Large intestine (tissue), 12 donors: ENCODE results near the gene NXN. TPM values are rescaled to one million over a fixed set of nuclear protein-coding genes. Genes with fewer than 3 reads are reported as not detected.

Experiments
- DNase-seq, 2 donors: peaks; one replicate each; pipeline versions ENCODE4 v3.0.0 to v3.0.0-alpha.2; 2013
- H3K27ac ChIP-seq: one replicate; pipeline ENCODE4 v1.5.1; 2013; ENCODE audit warnings: low read length
- H3K27me3 ChIP-seq: 2 replicates; pipeline ENCODE4 v1.6.1; 2013; ENCODE audit warnings: low read length; ENCODE audit not compliant: control insufficient read depth, insufficient read depth
- H3K36me3 ChIP-seq: 2 replicates; pipeline ENCODE4 v1.6.1; 2013; ENCODE audit warnings: low read length; ENCODE audit not compliant: control insufficient read depth, insufficient read depth
- H3K4me1 ChIP-seq: one replicate; pipeline ENCODE4 v1.6.1; 2013; ENCODE audit warnings: low read length; ENCODE audit not compliant: control insufficient read depth, insufficient read depth
- H3K4me3 ChIP-seq: one replicate; pipeline ENCODE4 v1.5.1; 2013; ENCODE audit warnings: low read length
- H3K9me3 ChIP-seq: one replicate; pipeline ENCODE4 v1.6.1; 2013; ENCODE audit warnings: mild to moderate bottlenecking, low read depth, low read length, moderate library complexity; ENCODE audit not compliant: control insufficient read depth
- WGBS: methylation state at CpG from one replicate; pipeline ENCODE4 v1.1.5; 2013; ENCODE audit warnings: low lambda C conversion rate; ENCODE audit not compliant: insufficient coverage; 5-methylcytosine and 5-hydroxymethylcytosine counted together
- long read RNA-seq, 11 donors: transcript quantifications; one replicate each; lab custom pipeline, GENCODE V29; 2026
- polyA plus RNA-seq: library from polyadenylated mRNA; unstranded; fragments of 120-200 nt; gene quantifications from one replicate; pipeline ENCODE4 v1.2.1, GENCODE V29; 2013

The NXN gene
- 22.3 TPM for polyA plus RNA-seq
- long read RNA-seq, donor 1, partial matches to known transcripts: 0 of 4 reads
- long read RNA-seq, donor 1, other reads (novel, unspliced or antisense): 0 of 4 reads
- long read RNA-seq, donor 2, transcript NXN-201 (8 exons, 3,036 nt): major isoform, 10 of 12 reads
- long read RNA-seq, donor 2, partial matches to known transcripts: 0 of 12 reads
- long read RNA-seq, donor 2, other reads (novel, unspliced or antisense): 0 of 12 reads
- long read RNA-seq, donor 3: 0 reads
- long read RNA-seq, donor 4: 0 reads
- long read RNA-seq, donor 5, transcript NXN-201 (8 exons, 3,036 nt): major isoform, 6 of 6 reads
- long read RNA-seq, donor 5, partial matches to known transcripts: 0 of 6 reads
- long read RNA-seq, donor 5, other reads (novel, unspliced or antisense): 0 of 6 reads
- long read RNA-seq, donor 6, transcript NXN-201 (8 exons, 3,036 nt): major isoform, 7 of 8 reads
- long read RNA-seq, donor 6, partial matches to known transcripts: 0 of 8 reads
- long read RNA-seq, donor 6, other reads (novel, unspliced or antisense): 0 of 8 reads
- long read RNA-seq, donor 7, transcript NXN-201 (8 exons, 3,036 nt): major isoform, 8 of 10 reads
- long read RNA-seq, donor 7, partial matches to known transcripts: 0 of 10 reads
- long read RNA-seq, donor 7, other reads (novel, unspliced or antisense): 0 of 10 reads
- long read RNA-seq, donor 8, transcript NXN-201 (8 exons, 3,036 nt): major isoform, 7 of 9 reads
- long read RNA-seq, donor 8, partial matches to known transcripts: 0 of 9 reads
- long read RNA-seq, donor 8, other reads (novel, unspliced or antisense): 0 of 9 reads
- long read RNA-seq, donor 9, partial matches to known transcripts: 0 of 2 reads
- long read RNA-seq, donor 9, other reads (novel, unspliced or antisense): 0 of 2 reads
- long read RNA-seq, donor 10, transcript NXN-201 (8 exons, 3,036 nt): major isoform, 5 of 6 reads
- long read RNA-seq, donor 10, partial matches to known transcripts: 0 of 6 reads
- long read RNA-seq, donor 10, other reads (novel, unspliced or antisense): 0 of 6 reads
- long read RNA-seq, donor 11, partial matches to known transcripts: 18 of 22 reads
- long read RNA-seq, donor 11, other reads (novel, unspliced or antisense): 0 of 22 reads

DNA sequence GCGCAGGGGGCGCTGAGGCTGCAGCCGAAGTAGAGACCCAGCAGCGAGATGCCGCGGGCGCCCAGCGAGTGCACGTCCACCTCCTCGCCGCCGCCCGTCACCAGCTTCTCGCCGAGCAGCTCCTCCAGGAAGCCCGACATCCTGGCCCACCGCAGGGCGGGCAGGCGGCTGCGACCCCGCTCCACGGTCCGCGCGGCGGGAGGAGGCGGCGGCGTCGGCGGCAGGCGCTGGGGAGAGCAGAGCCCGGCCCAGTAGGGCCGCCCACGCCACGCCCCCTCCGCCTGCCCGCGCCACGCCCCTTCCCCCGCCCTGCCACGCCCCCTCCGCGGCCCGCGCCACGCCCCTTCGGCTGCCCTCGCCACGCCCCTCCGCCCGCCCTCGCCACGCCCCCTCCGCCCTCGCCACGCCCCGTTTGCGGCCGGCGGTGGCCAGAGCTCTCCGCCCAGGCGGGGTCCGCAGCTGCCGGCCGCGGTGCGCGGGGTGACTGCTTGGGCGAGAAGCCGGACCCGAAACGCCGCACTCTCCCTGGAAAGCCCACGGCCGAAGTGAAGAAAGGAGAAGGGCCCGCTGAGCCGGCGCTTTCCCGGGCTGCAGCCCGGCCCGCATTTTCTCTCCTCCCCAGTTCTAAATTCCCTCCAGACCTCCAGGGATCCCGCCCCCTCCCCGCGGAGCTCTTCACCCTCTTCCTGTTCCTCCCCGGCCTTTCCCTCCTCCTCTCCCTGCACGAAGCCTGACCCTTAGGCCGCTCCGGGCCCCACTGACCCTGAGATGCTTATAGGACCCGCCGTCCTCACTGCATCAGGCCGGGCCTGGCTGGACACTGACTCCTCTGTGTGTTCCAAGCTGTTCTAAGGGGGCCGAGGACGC, at the start of gene NXN:
Gene NXN, minus strand, starts transcription at position 238 of the 867 bp plus-strand sequence.
- H3K27me3 ChIP-seq: peaks cover 21% of the 10 kb centered on the region
- peak; percentile 56 to 76 for DNase-seq
- peaks cover 7% of the 10 kb centered on the region for H3K4me1 ChIP-seq
- H3K27ac ChIP-seq: peak within 1 kb of the TSS; percentile 66
- H3K4me3 ChIP-seq: peak within 1 kb of the TSS; percentile 58
- no CpG with 5 or more reads among the region's 94 CpGs for WGBS
- no peaks in the 10 kb centered on the region for H3K36me3 ChIP-seq
- peaks cover 2% of the 10 kb centered on the region for H3K9me3 ChIP-seq

DNA sequence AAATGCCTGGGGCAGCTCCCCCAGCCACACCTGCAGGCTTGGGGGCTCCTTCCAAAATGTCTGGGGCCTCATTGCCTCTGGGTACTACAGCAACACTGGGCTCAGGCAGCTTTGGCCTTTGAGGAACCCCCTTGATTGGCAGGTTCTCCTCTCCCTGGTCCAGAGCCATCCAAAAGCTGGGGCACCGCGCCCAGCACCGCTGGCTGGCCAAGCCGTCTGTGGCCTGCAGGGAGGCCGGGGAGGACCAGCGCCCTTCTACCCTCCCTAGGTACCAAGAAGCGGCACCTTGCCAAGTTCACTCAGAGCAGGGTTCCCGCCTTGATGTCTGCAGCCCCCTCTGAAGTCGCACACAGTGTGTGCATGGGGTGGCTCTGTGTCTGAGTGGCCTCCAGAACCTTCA, 47.5 kb upstream of the NXN start:
- Histone ChIP-seq H3K9me3 (peaks cover 3% of the 10 kb centered on the region), H3K36me3 (peaks cover 36% of the 10 kb centered on the region), H3K4me3 (no peak overlapping the region), H3K4me1 (peaks cover 6% of the 10 kb centered on the region), H3K27me3 (no peaks in the 10 kb centered on the region), H3K27ac (no peak overlapping the region)
- no peak for DNase-seq
- no CpG with 5 or more reads among the region's 9 CpGs for WGBS

DNA sequence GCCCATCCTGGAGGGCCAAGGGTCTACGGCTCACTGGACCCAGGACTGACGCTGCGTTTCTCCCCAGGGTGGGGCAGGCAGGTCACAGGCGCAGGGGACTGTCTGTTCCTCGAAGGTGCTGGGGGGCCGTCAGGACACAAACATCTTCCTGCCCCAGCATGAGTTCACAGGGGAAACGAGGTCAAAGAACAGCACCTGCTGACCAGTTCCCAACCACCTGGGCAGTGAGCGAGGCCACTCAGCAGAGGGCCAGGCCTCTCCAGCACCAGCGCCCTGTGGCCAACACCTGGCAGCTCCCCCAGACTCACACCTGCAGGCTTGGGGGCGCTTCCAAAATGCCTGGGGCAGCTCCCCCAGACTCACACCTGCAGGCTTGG, 47.0 kb upstream of the NXN start:
- Histone ChIP-seq H3K27me3 (no peaks in the 10 kb centered on the region), H3K4me3 (no peak overlapping the region), H3K27ac (no peak overlapping the region), H3K4me1 (peaks cover 4% of the 10 kb centered on the region), H3K9me3 (peaks cover 3% of the 10 kb centered on the region), H3K36me3 (peaks cover 36% of the 10 kb centered on the region)
- no peak for DNase-seq
- no CpG with 5 or more reads among the region's 10 CpGs for WGBS

DNA sequence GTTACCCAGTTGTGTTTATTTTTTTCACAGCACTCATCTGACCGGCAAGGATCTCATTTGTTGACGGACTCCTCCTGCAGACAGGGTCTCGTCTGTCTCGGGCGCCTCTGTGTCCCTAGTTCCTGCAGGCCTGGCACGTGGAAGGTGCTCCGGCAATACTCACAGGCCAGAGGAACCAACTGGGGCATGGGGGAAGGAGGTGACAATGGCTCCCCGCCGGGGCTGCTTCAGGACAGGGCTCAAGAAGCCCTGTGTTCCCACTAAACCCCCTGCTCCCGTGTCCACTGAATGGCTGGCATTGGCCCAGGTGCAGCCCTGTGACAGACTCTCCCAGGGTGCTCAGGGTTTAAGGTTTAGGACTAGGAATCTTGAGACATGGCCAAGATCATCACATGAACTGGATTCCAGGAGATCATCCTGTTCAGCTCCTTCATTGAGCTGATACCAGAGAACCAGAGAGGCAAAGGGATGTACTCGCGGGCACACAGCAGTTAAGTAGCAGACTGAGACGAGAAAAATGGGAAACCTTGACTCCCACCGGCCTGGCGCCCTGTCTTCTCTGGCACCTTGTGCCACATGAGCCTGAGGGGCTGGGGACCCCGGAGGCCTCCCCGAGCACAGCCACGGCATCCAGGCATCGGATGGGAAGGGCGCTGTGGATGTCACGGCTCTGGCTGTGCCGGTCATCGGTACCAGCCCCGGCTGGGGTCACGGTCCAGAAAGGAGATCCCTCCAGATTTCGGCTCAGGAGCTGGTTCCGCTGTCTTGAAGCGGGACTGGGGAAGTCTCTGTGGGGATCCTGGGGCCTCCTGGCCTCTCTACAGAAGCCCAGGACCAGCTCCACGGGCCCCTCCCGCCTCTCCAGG, 46.4 kb upstream of the NXN start:
- WGBS: no CpG with 5 or more reads among the region's 30 CpGs
- Histone ChIP-seq H3K4me1 (peaks cover 4% of the 10 kb centered on the region), H3K27me3 (no peaks in the 10 kb centered on the region), H3K36me3 (peaks cover 33% of the 10 kb centered on the region), H3K4me3 (no peak overlapping the region), H3K9me3 (peaks cover 3% of the 10 kb centered on the region), H3K27ac (no peak overlapping the region)
- DNase-seq: no peak

DNA sequence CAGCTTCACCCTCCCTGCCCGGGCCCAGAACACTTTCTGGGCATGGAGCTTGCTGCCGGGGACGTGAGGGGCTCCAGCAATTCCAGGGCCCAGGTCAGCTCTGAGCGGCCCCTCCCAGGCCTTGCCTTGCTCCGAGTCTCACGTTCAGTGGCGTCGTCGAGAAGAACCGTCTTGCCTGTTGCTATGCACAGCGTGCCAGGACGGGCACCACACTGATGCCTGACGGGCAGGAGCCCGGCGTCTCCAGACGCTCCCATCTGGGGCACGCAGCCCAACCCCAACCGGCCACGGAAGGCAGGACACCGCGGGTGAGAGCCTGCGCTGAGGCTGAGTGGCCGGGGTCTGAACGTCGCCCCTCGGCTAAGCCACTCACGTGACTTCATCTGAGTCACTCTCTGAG, 44.5 kb upstream of the NXN start:
- H3K4me1 ChIP-seq: peaks cover 9% of the 10 kb centered on the region
- peaks cover 3% of the 10 kb centered on the region for H3K9me3 ChIP-seq
- no peak overlapping the region for H3K27ac ChIP-seq
- H3K36me3 ChIP-seq: peaks cover 32% of the 10 kb centered on the region
- DNase-seq: no peak
- no peak overlapping the region for H3K4me3 ChIP-seq
- WGBS: no CpG with 5 or more reads among the region's 27 CpGs
- H3K27me3 ChIP-seq: no peaks in the 10 kb centered on the region

DNA sequence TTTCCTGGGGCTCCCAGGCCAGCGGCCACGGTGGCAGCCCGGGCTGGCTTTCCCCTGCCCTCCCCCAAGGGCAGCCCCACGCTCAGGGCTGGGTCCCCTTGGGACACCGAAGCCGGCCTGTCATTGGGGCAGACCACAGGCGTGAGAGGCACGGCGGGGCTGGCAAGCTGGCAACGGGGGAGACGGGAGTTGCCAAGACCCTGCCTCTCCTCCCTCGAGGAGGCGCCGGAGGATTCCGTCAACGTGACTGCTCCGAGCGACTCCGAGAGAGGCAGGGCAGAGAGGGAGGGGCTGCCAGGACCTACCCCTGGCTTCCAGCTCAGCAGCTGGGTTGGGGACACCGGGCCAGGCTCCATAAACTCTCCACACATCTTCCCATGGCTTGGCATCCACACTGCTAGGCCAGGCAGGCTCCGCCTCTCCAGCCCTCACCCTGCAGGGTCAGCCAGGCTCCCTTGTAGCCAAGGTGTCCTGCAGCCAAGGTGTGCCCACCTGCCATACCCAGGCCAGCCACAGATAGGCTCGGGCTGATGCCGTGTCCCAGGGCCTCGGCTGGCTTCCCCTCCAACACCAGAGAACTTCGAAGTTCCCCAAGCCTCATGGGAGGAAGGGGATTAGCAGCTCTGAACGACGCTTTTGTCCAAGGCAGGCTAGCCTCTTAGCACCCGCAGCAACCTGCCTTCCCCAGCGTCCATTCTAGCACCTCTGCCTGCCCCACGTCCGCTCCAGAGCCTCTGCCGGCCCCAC, 42.9 kb upstream of the NXN start:
- no peak for DNase-seq
- Histone ChIP-seq H3K27me3 (no peaks in the 10 kb centered on the region), H3K27ac (no peak overlapping the region), H3K4me3 (no peak overlapping the region), H3K36me3 (peaks cover 29% of the 10 kb centered on the region), H3K9me3 (peaks cover 3% of the 10 kb centered on the region), H3K4me1 (peaks cover 9% of the 10 kb centered on the region)
- WGBS: 100% methylated on average over 2 of the region's 32 CpGs

DNA sequence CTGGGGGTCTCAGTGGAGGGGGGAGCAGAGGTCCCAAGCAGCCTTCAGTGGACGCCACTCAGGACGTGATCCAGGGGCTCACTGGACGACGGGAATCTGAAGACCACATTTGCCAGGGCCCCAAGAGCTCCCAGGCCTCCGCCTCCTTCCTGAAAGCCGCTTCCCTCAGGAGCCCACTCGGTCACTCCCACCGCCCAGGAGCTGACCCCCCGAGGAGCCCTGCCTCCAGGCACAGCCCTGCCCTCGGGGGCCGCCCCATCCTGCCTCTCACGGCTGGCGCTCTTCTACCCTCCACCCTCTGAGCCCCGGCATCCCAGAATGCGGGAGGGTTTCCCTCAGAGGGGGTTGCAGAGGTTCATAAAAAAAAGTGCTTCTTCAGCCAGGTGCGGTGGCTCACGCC, 41.6 kb upstream of the NXN start:
- Histone ChIP-seq H3K4me1 (peaks cover 9% of the 10 kb centered on the region), H3K9me3 (peaks cover 3% of the 10 kb centered on the region), H3K4me3 (no peak overlapping the region), H3K36me3 (peaks cover 20% of the 10 kb centered on the region), H3K27ac (no peak overlapping the region), H3K27me3 (no peaks in the 10 kb centered on the region)
- DNase-seq: no peak
- WGBS: no CpG with 5 or more reads among the region's 17 CpGs

DNA sequence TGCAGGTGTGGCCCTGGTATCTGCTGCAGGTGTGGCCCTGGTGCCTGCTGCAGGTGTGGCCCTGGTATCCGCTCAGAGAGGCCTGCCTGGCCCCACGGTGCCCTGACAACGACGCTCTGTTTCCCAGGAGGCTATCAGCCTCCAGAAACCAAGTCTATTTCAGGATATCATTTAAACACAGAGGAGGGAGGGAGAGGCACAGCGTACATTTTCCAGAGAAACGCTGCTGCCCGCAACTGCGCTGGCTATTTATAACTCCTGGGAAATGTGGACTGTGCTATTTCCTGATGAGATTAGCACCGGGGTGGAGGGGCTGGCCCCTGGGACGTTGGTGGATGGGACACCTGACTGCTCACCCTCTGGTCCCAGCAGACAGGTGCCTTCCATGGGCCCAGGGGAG, 39.9 kb upstream of the NXN start:
- Histone ChIP-seq H3K4me1 (peaks cover 9% of the 10 kb centered on the region), H3K36me3 (peaks cover 16% of the 10 kb centered on the region), H3K9me3 (peaks cover 3% of the 10 kb centered on the region), H3K27me3 (no peaks in the 10 kb centered on the region), H3K4me3 (no peak overlapping the region), H3K27ac (peak overlapping the region; percentile 49)
- peak in 1 of 2 donors; percentile 49 for DNase-seq
- no CpG with 5 or more reads among the region's 10 CpGs for WGBS

DNA sequence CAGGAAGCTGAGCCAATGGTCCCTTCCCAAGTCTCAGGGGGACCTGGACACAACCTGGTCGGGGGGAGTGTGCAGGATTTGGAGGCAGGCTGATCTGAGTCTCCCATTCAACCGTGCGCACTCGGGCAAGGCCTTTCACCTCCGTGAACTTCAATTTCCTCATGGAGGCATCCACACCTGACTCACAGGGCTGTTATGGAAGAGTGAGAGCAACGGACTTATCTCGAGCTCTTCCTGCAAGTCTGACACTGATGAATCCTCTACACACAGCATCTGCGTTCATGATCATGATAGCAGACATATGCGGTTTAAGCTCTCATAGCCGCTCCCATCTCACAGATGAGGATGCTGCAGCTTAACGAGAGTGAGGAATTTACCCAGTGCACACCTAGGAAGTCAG, 39.0 kb upstream of the NXN start:
- DNase-seq: no peak
- H3K27ac ChIP-seq: no peak overlapping the region
- H3K9me3 ChIP-seq: no peaks in the 10 kb centered on the region
- H3K4me3 ChIP-seq: no peak overlapping the region
- no CpG with 5 or more reads among the region's 11 CpGs for WGBS
- H3K36me3 ChIP-seq: peaks cover 16% of the 10 kb centered on the region
- H3K4me1 ChIP-seq: peaks cover 9% of the 10 kb centered on the region
- H3K27me3 ChIP-seq: no peaks in the 10 kb centered on the region
